Measurements from ENCODE around the gene KDM7A. TPM values are rescaled to one million over a fixed set of nuclear protein-coding genes. Genes with fewer than 3 reads are reported as not detected.
"Not testable (repeated sequence)": the region's sequence is repeated elsewhere in the genome, so short reads cannot be mapped to it uniquely, and the experiment has no call there.

Gene KDM7A
- total RNA-seq, 2 experiments from 2014 or later, result 6.6 to 6.8 TPM

DNA sequence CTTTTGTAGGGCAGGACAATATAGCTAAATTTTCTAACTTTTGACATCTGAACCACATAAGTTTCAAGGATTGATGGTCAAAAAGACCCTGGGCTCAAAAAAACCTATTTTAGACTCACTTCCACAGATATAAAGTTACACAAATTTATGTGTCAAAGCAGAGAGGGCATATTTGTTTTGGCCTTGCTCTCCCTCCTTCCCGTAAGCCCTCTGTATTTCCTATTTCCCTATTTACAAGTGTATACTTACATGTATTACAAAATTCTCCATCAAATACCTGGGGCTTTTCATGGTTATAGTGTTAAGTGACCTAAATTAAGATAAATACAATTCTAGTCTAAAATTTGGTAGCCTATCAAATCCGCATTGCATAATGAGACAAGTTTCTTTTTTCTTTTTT is 2.6 kb downstream of the KDM7A start:
- ChIA-PET CTCF (interaction anchor here (1.4 to 3.8 kb wide), 2 partner anchors 17 to 56 kb away, joined by 3 to 18 read pairs; no protein-coding TSS in a partner anchor), POLR2A (interaction anchor here (0.6 kb wide), 1 partner anchor 125 kb away, joined by 3 read pairs; no protein-coding TSS in a partner anchor)

DNA sequence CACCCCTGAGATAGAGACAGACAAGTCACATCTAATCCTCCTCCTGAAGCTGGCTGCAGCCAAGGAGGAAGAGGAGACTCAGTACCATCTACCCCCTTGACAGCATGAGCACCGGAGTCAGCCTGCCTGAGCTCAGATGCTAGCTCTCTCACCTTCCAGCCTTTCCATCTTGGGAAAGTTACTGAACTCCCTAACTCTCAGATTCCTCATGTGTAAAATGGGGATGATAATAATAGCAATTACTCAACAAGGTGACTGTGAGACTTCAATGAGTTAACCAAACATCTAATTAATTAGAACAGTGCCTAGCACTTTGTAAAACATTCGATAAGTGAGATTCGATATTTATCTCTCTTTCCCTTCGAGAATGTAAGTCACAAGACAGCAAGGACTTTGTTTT is 6.4 kb downstream of the KDM7A start:
- ChIA-PET POLR2A (no interaction called here), CTCF (interaction anchor here (1.7 kb wide), 1 partner anchor 31 kb away, joined by 3 read pairs; no protein-coding TSS in a partner anchor)

DNA sequence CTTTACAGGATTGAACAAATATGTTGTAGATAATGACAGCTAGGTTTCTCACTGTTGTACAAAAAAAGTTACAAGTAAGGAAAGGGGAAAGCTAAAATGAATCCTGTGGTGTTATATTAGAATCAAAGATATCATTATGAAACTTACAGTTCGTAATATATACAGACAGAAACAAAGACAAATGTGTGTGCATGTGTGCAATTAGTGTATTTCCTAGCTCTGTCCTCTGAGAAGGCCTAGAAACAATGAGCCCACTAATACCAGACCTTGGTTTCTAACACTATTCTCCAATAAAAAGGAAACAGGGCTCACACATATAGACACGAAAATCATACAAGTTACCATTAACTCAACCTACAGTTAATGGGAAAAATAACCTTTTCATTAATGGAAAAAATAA is 8.0 kb downstream of the KDM7A start:
- ChIA-PET POLR2A (interaction anchor here (0.7 kb wide), 1 partner anchor 24 kb away, joined by 5 read pairs; no protein-coding TSS in a partner anchor), CTCF (no interaction called here)

DNA sequence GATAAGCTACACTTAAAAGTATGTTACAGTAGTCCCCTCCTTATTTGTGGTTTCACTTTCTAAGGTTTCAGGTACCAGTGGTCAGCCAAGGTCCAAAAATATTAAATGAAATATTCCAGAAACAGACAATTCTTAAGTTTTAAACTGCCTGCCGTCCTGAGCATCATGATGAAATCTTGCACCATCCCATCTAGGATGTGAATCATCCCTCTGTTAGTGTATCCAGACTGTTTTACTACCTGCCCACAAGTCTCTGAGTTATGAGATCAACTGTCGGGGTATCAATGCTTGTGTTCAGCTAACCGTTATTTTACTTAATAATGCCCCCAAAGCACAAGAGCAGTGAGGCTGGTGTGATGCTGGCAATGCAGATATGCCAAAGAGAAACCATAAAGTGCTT is 11.4 kb downstream of the KDM7A start:
- POLR2A ChIA-PET, result interaction anchor here (0.9 kb wide), 1 partner anchor 64 kb away, joined by 3 read pairs; no protein-coding TSS in a partner anchor
- CTCF ChIA-PET, result interaction anchor here (0.6 kb wide), 1 partner anchor 24 kb away, joined by 3 read pairs; no protein-coding TSS in a partner anchor

DNA sequence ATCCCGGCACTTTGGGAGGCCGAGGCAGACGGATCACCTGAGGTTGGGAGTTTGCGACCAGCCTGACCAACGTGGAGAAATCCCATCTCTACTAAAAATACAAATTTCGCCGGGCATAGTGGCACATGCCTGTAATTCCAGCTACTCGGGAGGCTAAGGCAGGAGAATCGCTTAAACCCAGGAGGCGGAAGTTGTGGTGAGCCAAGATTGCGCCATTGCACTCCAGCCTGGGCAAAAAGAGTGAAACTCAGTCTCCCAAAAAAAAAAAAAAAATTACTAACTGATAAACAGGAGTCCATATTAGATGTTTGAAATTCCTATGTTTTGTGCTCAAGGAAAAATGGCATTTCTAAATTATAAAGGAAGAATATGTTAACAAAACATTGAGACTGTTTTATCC is 14.7 kb downstream of the KDM7A start:
- POLR2A ChIA-PET, result not testable (repeated sequence)
- CTCF ChIA-PET, result interaction anchor here (0.6 kb wide), 1 partner anchor 67 kb away, joined by 4 read pairs; no protein-coding TSS in a partner anchor

- POLR2A ChIA-PET, result no interaction called here
Observed at GRCh38 chr7:140161047-140161446, 15.7 kb downstream of the KDM7A start.

DNA sequence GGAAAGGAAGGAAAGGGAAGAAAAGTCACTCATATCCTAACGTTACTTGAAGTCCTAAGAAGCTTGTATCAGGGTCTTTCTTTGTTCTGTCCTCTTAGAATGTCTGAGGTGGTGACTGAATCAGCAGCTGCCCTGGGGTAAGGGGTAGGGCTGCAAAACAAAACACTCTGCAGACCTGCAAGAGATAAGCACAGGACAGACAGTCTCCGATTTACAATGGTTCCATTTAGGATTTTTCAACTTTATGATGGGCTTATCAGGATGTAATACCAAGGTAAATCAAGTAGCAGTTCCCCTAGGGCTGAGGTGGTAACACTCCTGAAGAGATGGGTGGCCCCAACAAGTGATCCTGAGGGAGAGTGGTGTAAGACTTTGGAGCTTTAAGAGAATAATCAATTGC is 16.5 kb downstream of the KDM7A start:
- ChIA-PET CTCF (no interaction called here), POLR2A (no interaction called here)

More at GRCh38 chr7:140161047-140161446, 15.7 kb downstream of the KDM7A start:
- CTCF ChIA-PET, result no interaction called here

DNA sequence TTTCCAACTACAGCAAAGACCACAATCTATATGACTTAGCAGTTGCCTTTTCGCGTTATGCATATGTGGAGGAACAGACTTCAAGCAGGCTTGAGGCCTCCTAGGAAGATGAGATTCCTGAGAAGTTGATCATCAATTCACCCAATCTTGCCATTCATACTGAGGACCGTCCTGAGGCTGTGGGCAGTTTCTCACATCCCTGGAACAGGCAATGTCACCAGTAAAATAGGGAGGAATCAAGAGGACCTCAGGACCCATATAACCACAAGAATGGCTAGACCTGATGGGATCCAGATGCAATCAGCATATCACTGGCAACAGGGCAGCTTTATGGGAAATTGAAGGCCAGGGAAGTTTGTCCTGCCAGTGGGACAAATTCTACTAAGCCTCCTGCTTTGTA is 17.3 kb downstream of the KDM7A start:
- POLR2A ChIA-PET, result no interaction called here
- CTCF ChIA-PET, result no interaction called here

- CTCF ChIA-PET, result interaction anchor here (0.6 to 1.2 kb wide), 2 partner anchors 18 to 135 kb away, joined by 3 to 6 read pairs; no protein-coding TSS in a partner anchor
- POLR2A ChIA-PET, result no interaction called here
Observed at GRCh38 chr7:140156460-140157080, 20.2 kb downstream of the KDM7A start.

GRCh38 chr7:140155428-140155827 is 21.4 kb downstream of the KDM7A start:
- ChIA-PET POLR2A (no interaction called here), CTCF (no interaction called here)

- CTCF ChIA-PET, result no interaction called here
- POLR2A ChIA-PET, result no interaction called here
Observed at GRCh38 chr7:140153666-140154161, 23.1 kb downstream of the KDM7A start.

GRCh38 chr7:140146574-140146973 is 30.2 kb downstream of the KDM7A start:
- ChIA-PET CTCF (no interaction called here), POLR2A (no interaction called here)

DNA sequence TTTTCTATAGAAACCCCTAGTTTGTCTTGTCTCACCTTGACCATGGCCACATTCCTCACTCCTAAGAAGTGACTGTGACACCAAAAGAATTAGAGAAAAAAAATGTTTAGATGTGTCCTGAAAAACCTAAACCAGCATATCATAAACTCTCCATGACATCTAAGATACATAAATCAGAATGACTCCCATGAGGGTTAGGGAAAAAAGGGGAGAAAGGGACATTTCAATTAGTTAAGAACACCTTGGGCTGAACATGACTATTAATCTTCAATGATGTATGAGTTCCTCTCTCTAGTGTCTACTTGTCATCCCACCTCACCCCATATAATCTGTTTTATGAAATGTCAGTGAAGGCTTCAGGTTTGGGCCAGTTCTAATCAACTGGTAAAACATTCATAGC is 31.1 kb downstream of the KDM7A start:
- POLR2A ChIA-PET, result no interaction called here
- CTCF ChIA-PET, result no interaction called here

DNA sequence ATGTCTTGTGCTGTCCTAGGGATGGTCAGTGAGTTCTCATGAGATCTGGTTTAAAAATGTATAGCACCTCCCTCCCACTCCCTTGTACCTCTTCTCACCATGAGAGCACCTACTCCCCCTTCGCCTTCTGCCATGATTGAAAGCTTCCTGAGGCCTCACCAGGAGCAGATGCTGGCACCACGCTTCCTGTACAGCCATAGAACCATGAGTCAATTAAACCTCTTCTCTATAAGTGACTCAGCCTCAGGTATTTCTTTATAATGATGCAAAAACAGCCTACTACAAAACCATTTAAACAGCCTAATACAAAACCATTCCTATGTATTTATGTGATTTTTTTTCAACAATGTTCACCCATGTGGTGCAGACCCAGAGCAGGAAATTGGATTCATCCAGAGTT is 32.0 kb downstream of the KDM7A start:
- CTCF ChIA-PET, result interaction anchor here (0.7 kb wide), 1 partner anchor 88 kb away, joined by 3 read pairs; no protein-coding TSS in a partner anchor

DNA sequence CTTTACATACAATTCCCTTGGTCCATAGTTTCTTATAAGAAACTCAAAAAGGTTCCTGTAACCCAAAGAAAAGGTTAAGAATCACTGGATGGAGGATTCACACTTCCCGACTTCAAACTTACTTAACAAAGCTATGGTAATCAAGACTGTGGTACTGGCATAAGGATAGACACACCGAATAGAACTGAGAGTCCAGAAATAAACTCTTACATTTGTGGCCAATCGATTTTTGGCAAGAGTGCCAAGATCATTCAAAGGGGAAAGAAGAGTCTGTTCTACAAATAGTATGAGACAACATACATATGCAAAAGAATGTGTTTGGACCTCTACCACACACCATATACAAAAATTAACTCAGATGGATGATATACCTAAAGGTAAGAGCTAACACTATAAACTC is 32.8 kb downstream of the KDM7A start:
- CTCF ChIA-PET, result no interaction called here
- POLR2A ChIA-PET, result no interaction called here

More for the DNA sequence above, 32.0 kb downstream of the KDM7A start:
- POLR2A ChIA-PET, result interaction anchor here (0.6 kb wide), 1 partner anchor 24 kb away, joined by 5 read pairs; no protein-coding TSS in a partner anchor

DNA sequence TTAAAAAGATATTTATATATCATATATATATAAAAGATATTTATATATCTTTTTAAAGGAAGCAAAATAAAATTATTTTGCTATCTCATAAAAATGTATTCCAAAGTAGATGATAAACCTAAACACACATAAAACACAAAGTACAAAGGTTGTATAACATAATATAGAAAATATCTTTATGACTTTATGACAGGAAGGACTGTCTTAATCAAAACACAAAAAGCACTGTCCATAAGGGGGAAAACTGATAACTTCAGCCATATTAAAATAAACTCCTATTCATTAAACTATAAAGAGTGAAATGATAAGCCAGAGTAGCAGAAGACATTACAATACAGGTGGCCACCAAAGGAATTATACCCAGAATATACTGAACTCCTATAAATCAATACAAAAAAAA is 34.8 kb downstream of the KDM7A start:
- ChIA-PET CTCF (no interaction called here), POLR2A (no interaction called here)

- POLR2A ChIA-PET, result no interaction called here
- CTCF ChIA-PET, result interaction anchor here (0.6 kb wide), 1 partner anchor 576 kb away, joined by 3 read pairs; no protein-coding TSS in a partner anchor
Observed at GRCh38 chr7:140141256-140141655, 35.5 kb downstream of the KDM7A start.

DNA sequence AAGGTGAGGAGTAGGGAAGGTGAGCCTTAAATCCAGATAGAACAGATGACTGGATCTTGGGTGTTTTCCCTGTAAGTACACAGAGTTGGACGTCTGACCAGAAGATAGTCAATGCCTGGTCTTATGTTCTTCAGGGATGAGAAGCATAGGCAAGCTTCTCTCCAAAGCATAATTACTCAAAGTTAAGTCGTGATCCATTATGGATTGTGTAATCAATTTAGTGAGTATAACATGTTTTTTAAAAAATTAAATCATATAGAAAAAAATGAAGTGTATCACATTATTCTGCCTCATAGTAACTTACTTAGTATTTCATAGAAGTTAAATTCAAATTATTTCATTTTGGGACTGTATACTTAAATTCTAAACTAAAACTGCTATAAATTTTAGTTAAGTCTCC is 39.7 kb downstream of the KDM7A start:
- CTCF ChIA-PET, result no interaction called here
- POLR2A ChIA-PET, result no interaction called here

- CTCF ChIA-PET, result no interaction called here
Observed at GRCh38 chr7:140136073-140136472, 40.7 kb downstream of the KDM7A start.

GRCh38 chr7:140134039-140134438 is 42.7 kb downstream of the KDM7A start:
- ChIA-PET CTCF (no interaction called here), POLR2A (no interaction called here)

More at GRCh38 chr7:140136073-140136472, 40.7 kb downstream of the KDM7A start:
- POLR2A ChIA-PET, result no interaction called here

GRCh38 chr7:140127360-140128127 is 49.2 kb downstream of the KDM7A start:
- POLR2A ChIA-PET, result no interaction called here
- CTCF ChIA-PET, result no interaction called here
